Activated naive CD8-positive, alpha-beta T cell (primary cell): ENCODE data around the gene SFMBT1.

ENCODE experiments used
- H3K27ac Mint-ChIP-seq: one replicate; pipeline ENCODE4 v1.8.0; 2021; ENCODE audit warnings: mixed read lengths
- H3K27me3 Mint-ChIP-seq: one replicate; pipeline ENCODE4 v1.8.0; 2021; ENCODE audit warnings: mixed read lengths
- H3K36me3 Mint-ChIP-seq: one replicate; pipeline ENCODE4 v1.8.0; 2021; ENCODE audit warnings: mixed read lengths
- H3K4me1 Mint-ChIP-seq: one replicate; pipeline ENCODE4 v1.8.0; 2021; ENCODE audit warnings: low read depth, mixed read lengths
- H3K4me3 Mint-ChIP-seq: one replicate; pipeline ENCODE4 v1.8.0; 2021; ENCODE audit warnings: mild to moderate bottlenecking, mixed read lengths
- H3K9me3 Mint-ChIP-seq: one replicate; pipeline ENCODE4 v1.8.0; 2021; ENCODE audit warnings: low read depth, mixed read lengths

Gene SFMBT1

GRCh38 chr3:52939600-52939999 lies 106.3 kb downstream of the SFMBT1 start:
- no peaks in the 10 kb centered on the region for H3K27me3 Mint-ChIP-seq
- H3K4me1 Mint-ChIP-seq, result peaks cover 4% of the 10 kb centered on the region
- H3K9me3 Mint-ChIP-seq, result no peaks in the 10 kb centered on the region
- H3K27ac Mint-ChIP-seq, result no peak overlapping the region
- peaks cover 7% of the 10 kb centered on the region for H3K36me3 Mint-ChIP-seq
- H3K4me3 Mint-ChIP-seq, result no peak overlapping the region

- Mint-ChIP-seq H3K4me3 (no peak overlapping the region), H3K9me3 (no peaks in the 10 kb centered on the region), H3K36me3 (peaks cover 3% of the 10 kb centered on the region), H3K27ac (peak overlapping the region; percentile 47), H3K27me3 (no peaks in the 10 kb centered on the region), H3K4me1 (peaks cover 6% of the 10 kb centered on the region)
These were observed 111.0 kb downstream of the SFMBT1 start for GRCh38 chr3:52934630-52935530.

GRCh38 chr3:52931889-52932288 lies 114.0 kb downstream of the SFMBT1 start:
- Mint-ChIP-seq H3K4me3 (no peak overlapping the region), H3K27me3 (no peaks in the 10 kb centered on the region), H3K27ac (no peak overlapping the region), H3K4me1 (peaks cover 6% of the 10 kb centered on the region), H3K9me3 (no peaks in the 10 kb centered on the region), H3K36me3 (peaks cover 5% of the 10 kb centered on the region)

GRCh38 chr3:52931328-52931727 lies 114.5 kb downstream of the SFMBT1 start:
- H3K27ac Mint-ChIP-seq, result no peak overlapping the region
- H3K27me3 Mint-ChIP-seq, result no peaks in the 10 kb centered on the region
- H3K4me3 Mint-ChIP-seq, result no peak overlapping the region
- H3K9me3 Mint-ChIP-seq, result no peaks in the 10 kb centered on the region
- H3K4me1 Mint-ChIP-seq, result peaks cover 6% of the 10 kb centered on the region
- peaks cover 5% of the 10 kb centered on the region for H3K36me3 Mint-ChIP-seq

GRCh38 chr3:52930748-52931147 lies 115.1 kb downstream of the SFMBT1 start:
- no peaks in the 10 kb centered on the region for H3K9me3 Mint-ChIP-seq

GRCh38 chr3:52926554-52926953 lies 119.3 kb downstream of the SFMBT1 start:
- Mint-ChIP-seq H3K4me1 (no peaks in the 10 kb centered on the region), H3K36me3 (peaks cover 12% of the 10 kb centered on the region), H3K27ac (no peak overlapping the region), H3K27me3 (no peaks in the 10 kb centered on the region), H3K9me3 (no peaks in the 10 kb centered on the region), H3K4me3 (no peak overlapping the region)

More at GRCh38 chr3:52930748-52931147, 115.1 kb downstream of the SFMBT1 start:
- H3K27ac Mint-ChIP-seq, result no peak overlapping the region
- peaks cover 5% of the 10 kb centered on the region for H3K36me3 Mint-ChIP-seq
- H3K27me3 Mint-ChIP-seq, result no peaks in the 10 kb centered on the region
- H3K4me3 Mint-ChIP-seq, result no peak overlapping the region
- peaks cover 6% of the 10 kb centered on the region for H3K4me1 Mint-ChIP-seq

GRCh38 chr3:52925405-52926313 lies 120.2 kb downstream of the SFMBT1 start:
- Mint-ChIP-seq H3K27ac (no peak overlapping the region), H3K9me3 (no peaks in the 10 kb centered on the region), H3K27me3 (no peaks in the 10 kb centered on the region), H3K36me3 (peaks cover 12% of the 10 kb centered on the region), H3K4me3 (no peak overlapping the region), H3K4me1 (no peaks in the 10 kb centered on the region)

GRCh38 chr3:52923963-52924362 lies 121.9 kb downstream of the SFMBT1 start:
- Mint-ChIP-seq H3K36me3 (peaks cover 12% of the 10 kb centered on the region), H3K4me3 (no peak overlapping the region), H3K9me3 (no peaks in the 10 kb centered on the region), H3K27ac (no peak overlapping the region), H3K27me3 (no peaks in the 10 kb centered on the region), H3K4me1 (no peaks in the 10 kb centered on the region)

GRCh38 chr3:52920841-52921240 lies 125.0 kb downstream of the SFMBT1 start:
- H3K4me3 Mint-ChIP-seq, result no peak overlapping the region
- peaks cover 16% of the 10 kb centered on the region for H3K36me3 Mint-ChIP-seq
- no peaks in the 10 kb centered on the region for H3K27me3 Mint-ChIP-seq
- H3K4me1 Mint-ChIP-seq, result no peaks in the 10 kb centered on the region
- no peaks in the 10 kb centered on the region for H3K9me3 Mint-ChIP-seq
- no peak overlapping the region for H3K27ac Mint-ChIP-seq

- H3K27ac Mint-ChIP-seq, result no peak overlapping the region
- H3K4me3 Mint-ChIP-seq, result no peak overlapping the region
- H3K36me3 Mint-ChIP-seq, result peaks cover 17% of the 10 kb centered on the region
- H3K9me3 Mint-ChIP-seq, result no peaks in the 10 kb centered on the region
- H3K27me3 Mint-ChIP-seq, result no peaks in the 10 kb centered on the region
- no peaks in the 10 kb centered on the region for H3K4me1 Mint-ChIP-seq
These were observed 128.8 kb downstream of the SFMBT1 start for GRCh38 chr3:52917044-52917443.

- Mint-ChIP-seq H3K27me3 (no peaks in the 10 kb centered on the region), H3K27ac (no peak overlapping the region), H3K4me3 (no peak overlapping the region), H3K36me3 (peaks cover 16% of the 10 kb centered on the region), H3K4me1 (no peaks in the 10 kb centered on the region), H3K9me3 (no peaks in the 10 kb centered on the region)
These were observed 130.6 kb downstream of the SFMBT1 start for GRCh38 chr3:52915294-52915693.

GRCh38 chr3:52912885-52913731 lies 132.8 kb downstream of the SFMBT1 start:
- no peak overlapping the region for H3K4me3 Mint-ChIP-seq
- H3K27ac Mint-ChIP-seq, result peak overlapping the region; percentile 16
- peaks cover 9% of the 10 kb centered on the region for H3K36me3 Mint-ChIP-seq
- no peaks in the 10 kb centered on the region for H3K27me3 Mint-ChIP-seq
- no peaks in the 10 kb centered on the region for H3K4me1 Mint-ChIP-seq
- no peaks in the 10 kb centered on the region for H3K9me3 Mint-ChIP-seq

- Mint-ChIP-seq H3K27ac (no peak overlapping the region), H3K4me3 (no peak overlapping the region), H3K4me1 (no peaks in the 10 kb centered on the region), H3K36me3 (peaks cover 9% of the 10 kb centered on the region), H3K27me3 (no peaks in the 10 kb centered on the region), H3K9me3 (no peaks in the 10 kb centered on the region)
These were observed 135.1 kb downstream of the SFMBT1 start for GRCh38 chr3:52910823-52911222.

- H3K4me1 Mint-ChIP-seq, result no peaks in the 10 kb centered on the region
- H3K27ac Mint-ChIP-seq, result no peak overlapping the region
- H3K36me3 Mint-ChIP-seq, result peaks cover 4% of the 10 kb centered on the region
- no peak overlapping the region for H3K4me3 Mint-ChIP-seq
- no peaks in the 10 kb centered on the region for H3K9me3 Mint-ChIP-seq
- H3K27me3 Mint-ChIP-seq, result no peaks in the 10 kb centered on the region
These were observed 138.4 kb downstream of the SFMBT1 start for GRCh38 chr3:52907497-52907896.
